H9 (cell line): ENCODE results near the gene PTP4A1. TPM values are rescaled to one million over a fixed set of nuclear protein-coding genes. Genes with fewer than 3 reads are reported as not detected.

Experiments used
- DNase-seq: peaks from one replicate; pipeline ENCODE4 v3.0.0-alpha.2; 2017
- H2AFZ ChIP-seq: one replicate; pipeline ENCODE4 v1.6.1; 2013; ENCODE audit warnings: mild to moderate bottlenecking, low read length, control low read depth, moderate library complexity
- H2AK5ac ChIP-seq: 2 replicates; pipeline ENCODE4 v1.6.1; 2013; ENCODE audit warnings: low read length, control low read depth, mixed read lengths; ENCODE audit not compliant: insufficient read length
- H2BK120ac ChIP-seq: one replicate; pipeline ENCODE4 v1.6.1; 2013; ENCODE audit warnings: low read depth, mild to moderate bottlenecking, low read length, control low read depth, inconsistent platforms; ENCODE audit not compliant: poor library complexity, severe bottlenecking
- H2BK12ac ChIP-seq: 2 replicates; pipeline ENCODE4 v1.6.1; 2013; ENCODE audit warnings: low read length, control low read depth, mixed read lengths, low read depth; ENCODE audit not compliant: insufficient read length
- H2BK15ac ChIP-seq: 2 replicates; pipeline ENCODE4 v1.6.1; 2013; ENCODE audit warnings: low read depth, low read length, control low read depth
- H2BK20ac ChIP-seq: one replicate; pipeline ENCODE4 v1.6.1; 2013; ENCODE audit warnings: low read depth, mild to moderate bottlenecking, low read length, control low read depth, inconsistent platforms; ENCODE audit not compliant: poor library complexity, severe bottlenecking
- H2BK5ac ChIP-seq: 2 replicates; pipeline ENCODE4 v1.6.1; 2013; ENCODE audit warnings: low read length, control low read depth, mixed read lengths; ENCODE audit not compliant: insufficient read length
- H3K14ac ChIP-seq: 2 replicates; pipeline ENCODE4 v1.6.1; 2013; ENCODE audit warnings: low read length, control low read depth; ENCODE audit not compliant: insufficient read depth
- H3K18ac ChIP-seq: 2 replicates; pipeline ENCODE4 v1.6.1; 2013; ENCODE audit warnings: low read depth, mild to moderate bottlenecking, mixed read lengths, low read length, control low read depth; ENCODE audit not compliant: insufficient read length
- H3K23ac ChIP-seq: 2 replicates; pipeline ENCODE4 v1.6.1; 2013; ENCODE audit warnings: low read length, control low read depth, mixed read lengths, low read depth; ENCODE audit not compliant: insufficient read length
- H3K23me2 ChIP-seq: 2 replicates; pipeline ENCODE4 v1.6.1; 2013; ENCODE audit warnings: low read depth, mild to moderate bottlenecking, mixed read lengths, low read length, control low read depth; ENCODE audit not compliant: insufficient read length, poor library complexity, severe bottlenecking
- H3K27ac ChIP-seq: 2 replicates; pipeline ENCODE4 v1.5.1; 2013; ENCODE audit warnings: low read length, control low read depth, mixed read lengths, low read depth; ENCODE audit not compliant: insufficient read length
- H3K27me3 ChIP-seq: 2 replicates; pipeline ENCODE4 v1.6.1; 2013; ENCODE audit warnings: low read length, control low read depth, inconsistent platforms; ENCODE audit not compliant: insufficient read depth
- H3K4ac ChIP-seq: 2 replicates; pipeline ENCODE4 v1.6.1; 2013; ENCODE audit warnings: low read depth, mild to moderate bottlenecking, control low read depth, inconsistent platforms, low read length, moderate library complexity
- H3K4me1 ChIP-seq: 2 replicates; pipeline ENCODE4 v1.6.1; 2013; ENCODE audit warnings: low read length, control low read depth, inconsistent platforms; ENCODE audit not compliant: insufficient read depth
- H3K4me2 ChIP-seq: 2 replicates; pipeline ENCODE4 v1.6.1; 2013; ENCODE audit warnings: low read length, control low read depth, mixed read lengths; ENCODE audit not compliant: insufficient read length, insufficient read depth
- H3K56ac ChIP-seq: 2 replicates; pipeline ENCODE4 v1.6.1; 2013; ENCODE audit warnings: low read depth, mild to moderate bottlenecking, mixed read lengths, low read length, control low read depth; ENCODE audit not compliant: insufficient read length
- H3K79me1 ChIP-seq: 2 replicates; pipeline ENCODE4 v1.6.1; 2013; ENCODE audit warnings: low read depth, mild to moderate bottlenecking, moderate library complexity, low read length, control low read depth, inconsistent platforms; ENCODE audit not compliant: insufficient read depth, poor library complexity, severe bottlenecking
- H3K79me2 ChIP-seq: 2 replicates; pipeline ENCODE4 v1.6.1; 2013; ENCODE audit warnings: low read length, control low read depth, inconsistent platforms; ENCODE audit not compliant: insufficient read depth
- H3K9ac ChIP-seq: 2 replicates; pipeline ENCODE4 v1.6.1; 2013; ENCODE audit warnings: low read length, control low read depth, mixed read lengths; ENCODE audit not compliant: insufficient read length; ENCODE audit errors: extremely low read depth
- H3K9me3 ChIP-seq: one replicate; pipeline ENCODE4 v1.6.1; 2013; ENCODE audit warnings: low read depth, low read length, inconsistent platforms; ENCODE audit not compliant: control insufficient read depth
- H3T11ph ChIP-seq: one replicate; pipeline ENCODE4 v1.6.1; 2013; ENCODE audit warnings: mild to moderate bottlenecking, low read length, control low read depth, inconsistent platforms
- H4K20me1 ChIP-seq: one replicate; pipeline ENCODE4 v1.6.1; 2013; ENCODE audit not compliant: control insufficient read depth, insufficient read length, insufficient read depth
- H4K5ac ChIP-seq: 2 replicates; pipeline ENCODE4 v1.6.1; 2013; ENCODE audit warnings: low read depth, mild to moderate bottlenecking, mixed read lengths, low read length, control low read depth; ENCODE audit not compliant: insufficient read length
- H4K8ac ChIP-seq: replicated peaks from 2 replicates; pipeline ENCODE4 v1.6.1; 2013; ENCODE audit warnings: low read length, control low read depth, mixed read lengths, low read depth; ENCODE audit not compliant: insufficient read length
- H4K91ac ChIP-seq: 2 replicates; pipeline ENCODE4 v1.6.1; 2013; ENCODE audit warnings: low read depth, mild to moderate bottlenecking, moderate library complexity, mixed read lengths, low read length, control low read depth; ENCODE audit not compliant: insufficient read length
- H3K27ac Mint-ChIP-seq, 3 experiments: 2 replicates in 2 of 3; 3 replicates in 1 of 3; pipeline ENCODE4 v1.8.0; 2020 to 2021; ENCODE audit warnings: mixed read lengths in 3 of 3, mild to moderate bottlenecking in 1 of 3, moderate library complexity in 1 of 3
- H3K27me3 Mint-ChIP-seq: 2 replicates; pipeline ENCODE4 v1.8.0; 2021; ENCODE audit warnings: low read depth, mild to moderate bottlenecking, moderate library complexity, mixed read lengths
- H3K36me3 Mint-ChIP-seq, 3 experiments: 2 replicates in 2 of 3; 3 replicates in 1 of 3; pipeline ENCODE4 v1.8.0; 2020 to 2021; ENCODE audit warnings: low read depth in 3 of 3, mixed read lengths in 3 of 3; ENCODE audit not compliant: insufficient read depth in 1 of 3
- H3K4me1 Mint-ChIP-seq, 2 experiments: 2 replicates each; pipeline ENCODE4 v1.8.0; 2020; ENCODE audit warnings: mixed read lengths in 2 of 2
- H3K4me3 Mint-ChIP-seq, 2 experiments: 2 replicates in 1 of 2; 3 replicates in 1 of 2; pipeline ENCODE4 v1.8.0; 2020 to 2021; ENCODE audit warnings: mild to moderate bottlenecking in 2 of 2, mixed read lengths in 2 of 2, moderate library complexity in 1 of 2
- H3K9me3 Mint-ChIP-seq, 2 experiments: 2 replicates in 1 of 2; 3 replicates in 1 of 2; pipeline ENCODE4 v1.8.0; 2020; ENCODE audit warnings: mild to moderate bottlenecking in 2 of 2, mixed read lengths in 2 of 2, moderate library complexity in 1 of 2
- WGBS: extraction: QIAGEN DNeasy Blood & Tissue Kit; methylation state at CpG from one replicate; pipeline ENCODE4 v1.1.7; 2013; ENCODE audit warnings: missing lambda C conversion rate, low lambda C conversion rate, mixed read lengths; ENCODE audit not compliant: insufficient read length; ENCODE audit errors: extremely low coverage; 5-methylcytosine and 5-hydroxymethylcytosine counted together
- total RNA-seq: library from RNA; stranded (reverse); gene quantifications from 2 replicates; pipeline ENCODE4 v1.2.1, GENCODE V29; 2021
- TF ChIP-seq, protein P1 (sequence below): fragments of 200-600 bp; sonication (generic); conservative IDR thresholded peaks from 3 replicates; pipeline ENCODE4 v1.8.0; 2021; ENCODE audit warnings: antibody characterized with exemption, mild to moderate bottlenecking

Gene PTP4A1
- total RNA-seq, 1 experiment from 2014 or later: 85.9 TPM

DNA sequence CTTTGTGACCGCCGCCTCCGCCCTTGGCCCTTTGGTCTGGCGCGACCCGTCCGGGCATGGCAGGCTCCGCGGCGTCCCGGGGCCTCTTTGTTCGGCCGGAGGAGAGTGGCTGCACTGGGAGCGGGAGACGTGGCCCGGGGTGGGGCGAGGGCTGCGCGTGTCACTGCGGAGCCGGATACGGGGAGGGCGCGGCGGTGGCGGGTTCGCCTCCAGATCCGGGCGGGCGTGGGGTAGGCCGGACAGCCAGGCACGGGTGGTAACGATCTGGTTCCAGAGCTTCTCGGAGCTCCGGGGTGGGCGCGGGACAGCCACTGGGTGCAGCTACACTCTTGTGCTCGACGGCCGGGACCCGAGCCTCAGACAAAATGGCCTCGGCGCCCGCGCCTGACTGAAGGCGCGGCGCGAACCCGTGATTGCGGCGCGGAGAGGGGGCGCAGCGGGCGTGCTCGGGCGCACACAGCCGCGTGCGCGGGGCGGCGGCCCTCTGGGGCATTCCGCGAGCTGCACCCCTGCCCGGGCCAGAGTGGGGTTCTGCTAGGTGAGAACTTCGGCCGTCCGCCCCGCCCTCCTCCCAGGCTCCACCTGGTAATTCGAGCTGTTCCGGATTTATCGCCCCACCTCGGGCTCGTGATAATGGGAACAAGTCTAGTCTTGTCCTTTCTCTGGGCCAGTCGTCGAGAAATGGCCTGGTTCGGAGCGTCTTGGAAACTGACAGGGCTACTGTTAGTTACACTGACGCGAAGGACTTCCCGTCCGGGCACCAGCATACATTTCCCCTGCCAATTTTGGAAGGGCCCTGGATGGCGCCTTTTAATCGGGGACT lies 1.0 kb downstream of the PTP4A1 start:
- H3K79me2 ChIP-seq: peaks cover 16% of the 10 kb centered on the region; the same call in 1 of the 2 replicates
- no peaks in the 10 kb centered on the region for H3K9me3 ChIP-seq
- peak overlapping the region; percentile 38 for H2BK5ac ChIP-seq
- no peaks in the 10 kb centered on the region for H3K9me3 Mint-ChIP-seq
- no peak overlapping the region for H3K23ac ChIP-seq
- H2AFZ ChIP-seq: no peak overlapping the region
- H3K4me2 ChIP-seq: peak overlapping the region; percentile 76
- peak overlapping the region; percentile 95 for H4K91ac ChIP-seq
- H4K8ac ChIP-seq: no peak overlapping the region
- peak overlapping the region; percentile 89 to 90 for H3K4me3 Mint-ChIP-seq
- H3K27ac Mint-ChIP-seq: peak overlapping the region; percentile 96 to 98 (median 97)
- peaks cover 20 to 30% of the 10 kb centered on the region in 2 experiments for H3K4me1 Mint-ChIP-seq
- no peak overlapping the region for H2AK5ac ChIP-seq
- TF ChIP-seq, protein P1, sequence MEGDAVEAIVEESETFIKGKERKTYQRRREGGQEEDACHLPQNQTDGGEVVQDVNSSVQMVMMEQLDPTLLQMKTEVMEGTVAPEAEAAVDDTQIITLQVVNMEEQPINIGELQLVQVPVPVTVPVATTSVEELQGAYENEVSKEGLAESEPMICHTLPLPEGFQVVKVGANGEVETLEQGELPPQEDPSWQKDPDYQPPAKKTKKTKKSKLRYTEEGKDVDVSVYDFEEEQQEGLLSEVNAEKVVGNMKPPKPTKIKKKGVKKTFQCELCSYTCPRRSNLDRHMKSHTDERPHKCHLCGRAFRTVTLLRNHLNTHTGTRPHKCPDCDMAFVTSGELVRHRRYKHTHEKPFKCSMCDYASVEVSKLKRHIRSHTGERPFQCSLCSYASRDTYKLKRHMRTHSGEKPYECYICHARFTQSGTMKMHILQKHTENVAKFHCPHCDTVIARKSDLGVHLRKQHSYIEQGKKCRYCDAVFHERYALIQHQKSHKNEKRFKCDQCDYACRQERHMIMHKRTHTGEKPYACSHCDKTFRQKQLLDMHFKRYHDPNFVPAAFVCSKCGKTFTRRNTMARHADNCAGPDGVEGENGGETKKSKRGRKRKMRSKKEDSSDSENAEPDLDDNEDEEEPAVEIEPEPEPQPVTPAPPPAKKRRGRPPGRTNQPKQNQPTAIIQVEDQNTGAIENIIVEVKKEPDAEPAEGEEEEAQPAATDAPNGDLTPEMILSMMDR: no peak
- H2BK15ac ChIP-seq: no peak overlapping the region; the same call in 1 of the 2 replicates
- peak overlapping the region; percentile 99 for H3K9ac ChIP-seq
- H3K36me3 Mint-ChIP-seq: peaks cover 17 to 34% (median 27%) of the 10 kb centered on the region in 3 experiments; a peak in 6 of 7 replicates
- no peaks in the 10 kb centered on the region; the same call in 1 of the 2 replicates for H3K4me1 ChIP-seq
- no peaks in the 10 kb centered on the region for H3K27me3 ChIP-seq
- peaks cover 7% of the 10 kb centered on the region for H3K23me2 ChIP-seq
- H4K5ac ChIP-seq: no peak overlapping the region
- DNase-seq: peak; percentile 94
- H3T11ph ChIP-seq: no peak overlapping the region
- H3K4ac ChIP-seq: peak overlapping the region; percentile 78
- no CpG with 5 or more reads among the region's 86 CpGs for WGBS
- H4K20me1 ChIP-seq: no peaks in the 10 kb centered on the region
- peak overlapping the region; percentile 52 for H3K27ac ChIP-seq
- no peak overlapping the region for H2BK120ac ChIP-seq
- no peak overlapping the region for H2BK20ac ChIP-seq
- H3K27me3 Mint-ChIP-seq: no peaks in the 10 kb centered on the region; the same call in none of the 2 replicates
- no peak overlapping the region for H3K56ac ChIP-seq
- no peaks in the 10 kb centered on the region for H3K79me1 ChIP-seq
- no peak overlapping the region for H2BK12ac ChIP-seq
- H3K18ac ChIP-seq: peak overlapping the region; percentile 100
- H3K14ac ChIP-seq: peak overlapping the region; percentile 95
